GM13976 (cell line): ENCODE data around the gene NGDN.

Experiments used
- DNase-seq: peaks from one replicate; pipeline ENCODE4 v3.0.0; 2012; ENCODE audit warnings: low spot score
- CTCF ChIP-seq: IDR thresholded peaks from 2 replicates; pipeline ENCODE4 v1.5.1; 2012; ENCODE audit warnings: borderline replicate concordance, mild to moderate bottlenecking; ENCODE audit not compliant: insufficient read depth; ENCODE audit errors: extremely low read depth, missing control alignments, control extremely low read depth
- in situ Hi-C: fragments of 300-500 bp; cut with MboI; formaldehyde crosslinking; loops from one replicate; pipeline ENCODE4 v1.12.0; 2022; ENCODE audit warnings: low sequenced_read_pairs, mixed read lengths, inconsistent platforms; ENCODE audit not compliant: unreplicated experiment

The NGDN gene

GRCh38 chr14:23439107-23439835 is 30.2 kb upstream of the NGDN start:
- in situ Hi-C loops, result no loop called here

GRCh38 chr14:23441076-23441475 is 28.4 kb upstream of the NGDN start:
- TF ChIP-seq CTCF, result no peak
- in situ Hi-C loops, result no loop called here
- no peak for DNase-seq

More at GRCh38 chr14:23439107-23439835, 30.2 kb upstream of the NGDN start:
- DNase-seq, result no peak
- TF ChIP-seq CTCF, result no peak

- DNase-seq, result no peak
- TF ChIP-seq CTCF, result no peak
- in situ Hi-C loops, result no loop called here
These were observed 26.7 kb upstream of the NGDN start for GRCh38 chr14:23442721-23443356.

- no peak for TF ChIP-seq CTCF
- no peak for DNase-seq
- in situ Hi-C loops, result no loop called here
These were observed 26.1 kb upstream of the NGDN start for GRCh38 chr14:23443411-23443812.

GRCh38 chr14:23443881-23444280 is 25.6 kb upstream of the NGDN start:
- no peak for TF ChIP-seq CTCF
- in situ Hi-C loops, result no loop called here
- DNase-seq, result no peak

- no peak for DNase-seq
- no peak for TF ChIP-seq CTCF
- in situ Hi-C loops, result no loop called here
These were observed 25.2 kb upstream of the NGDN start for GRCh38 chr14:23444314-23444713.

GRCh38 chr14:23445773-23446172 is 23.7 kb upstream of the NGDN start:
- in situ Hi-C loops, result no loop called here
- DNase-seq, result no peak
- no peak for TF ChIP-seq CTCF
